Common myeloid progenitor, CD34-positive (primary cell): ENCODE data around the gene PLXNB2.

Source experiments
- CTCF ChIA-PET: fragments of 350-600 bp; sonication (Branson Sonifier 250); formaldehyde crosslinking; loops from one replicate; lab custom pipeline; 2021; ENCODE audit warnings: antibody characterized with exemption; lab: Charles Lee
- POLR2A ChIA-PET: fragments of 350-600 bp; sonication (Branson Sonifier 250); formaldehyde crosslinking; loops from one replicate; lab custom pipeline; 2021; ENCODE audit warnings: antibody characterized with exemption; lab: Charles Lee
- DNase-seq, 3 donors: peaks; one replicate each; pipeline versions ENCODE4 v3.0.0 to v3.0.0-alpha.2; 2013
- H3K27ac ChIP-seq, 2 experiments: 1 replicate in 1 of 2; 2 replicates in 1 of 2; pipeline ENCODE4 v1.7.0; 2013; ENCODE audit warnings: inconsistent platforms in 2 of 2, low read length in 2 of 2, mild to moderate bottlenecking in 2 of 2, low read depth in 1 of 2, moderate library complexity in 1 of 2; ENCODE audit not compliant: severe bottlenecking in 2 of 2, insufficient read depth in 1 of 2, poor library complexity in 1 of 2
- H3K27me3 ChIP-seq, 5 experiments: replicated peaks in 2 of 5; 1 replicate in 3 of 5; 2 replicates in 2 of 5; pipeline versions ENCODE4 v1.6.1 to v1.7.0; 2013; ENCODE audit warnings: low read length in 4 of 5, mild to moderate bottlenecking in 2 of 5, moderate library complexity in 2 of 5, inconsistent platforms in 1 of 5; ENCODE audit not compliant: insufficient read depth in 5 of 5, control insufficient read depth in 4 of 5
- H3K36me3 ChIP-seq, 4 experiments: 1 replicate in 2 of 4; 2 replicates in 2 of 4; pipeline versions ENCODE4 v1.6.1 to v1.7.0; 2013; ENCODE audit warnings: low read length in 3 of 4, control low read depth in 1 of 4, mild to moderate bottlenecking in 1 of 4; ENCODE audit not compliant: control insufficient read depth in 4 of 4, insufficient read depth in 4 of 4
- H3K4me1 ChIP-seq, 4 experiments: 1 replicate in 3 of 4; 2 replicates in 1 of 4; pipeline versions ENCODE4 v1.6.1 to v1.7.1; 2013; ENCODE audit warnings: low read length in 3 of 4, mild to moderate bottlenecking in 3 of 4, control low read depth in 1 of 4, inconsistent platforms in 1 of 4, moderate library complexity in 1 of 4; ENCODE audit not compliant: control insufficient read depth in 4 of 4, insufficient read depth in 4 of 4; ENCODE audit errors: control extremely low read depth in 1 of 4
- H3K4me3 ChIP-seq, 7 experiments: 1 replicate in 4 of 7; 2 replicates in 3 of 7; pipeline versions ENCODE4 v1.5.1 to v1.7.0; 2013; ENCODE audit warnings: mild to moderate bottlenecking in 7 of 7, low read length in 6 of 7, moderate library complexity in 6 of 7, inconsistent platforms in 2 of 7, low read depth in 2 of 7, control low read depth in 1 of 7; ENCODE audit not compliant: insufficient read depth in 4 of 7, control insufficient read depth in 1 of 7; ENCODE audit errors: extremely low read depth in 1 of 7
- H3K9me3 ChIP-seq, 5 experiments: 1 replicate in 4 of 5; 2 replicates in 1 of 5; pipeline versions ENCODE4 v1.6.1 to v1.7.1; 2013; ENCODE audit warnings: low read length in 4 of 5, mild to moderate bottlenecking in 2 of 5, inconsistent platforms in 1 of 5, low read depth in 1 of 5, moderate library complexity in 1 of 5; ENCODE audit not compliant: control insufficient read depth in 4 of 5, insufficient read depth in 2 of 5; ENCODE audit errors: control extremely low read depth in 1 of 5
- WGBS: methylation state at CpG from one replicate; pipeline ENCODE4 v1.1.5; 2013; ENCODE audit not compliant: insufficient coverage; 5-methylcytosine and 5-hydroxymethylcytosine counted together

Gene PLXNB2

GRCh38 chr22:50268655-50269113, 38.8 kb downstream of the PLXNB2 start:
- Histone ChIP-seq H3K4me3 (no peak overlapping the region), H3K36me3 (peaks cover 0 to 8% (median 4%) of the 10 kb centered on the region in 4 experiments), H3K27me3 (peaks cover 0 to 14% (median 4%) of the 10 kb centered on the region in 5 experiments), H3K27ac (no peak overlapping the region), H3K4me1 (peaks cover 0 to 47% (median 38%) of the 10 kb centered on the region in 4 experiments), H3K9me3 (peaks cover 0 to 8% (median 0%) of the 10 kb centered on the region in 5 experiments)
- POLR2A ChIA-PET = no interaction called here
- no peak for DNase-seq
- 77% methylated on average over 6 of the region's 9 CpGs for WGBS
- CTCF ChIA-PET = interaction anchor here (0.8 to 1.6 kb wide), 2 partner anchors 13 to 73 kb away, joined by 3 to 6 read pairs; no protein-coding TSS in a partner anchor

GRCh38 chr22:50267591-50268390, 39.7 kb downstream of the PLXNB2 start:
- peaks cover 0 to 8% (median 4%) of the 10 kb centered on the region in 4 experiments for H3K36me3 ChIP-seq
- peaks cover 0 to 8% (median 0%) of the 10 kb centered on the region in 5 experiments for H3K9me3 ChIP-seq
- peak overlapping the region in 1 of 7 experiments; percentile 23 for H3K4me3 ChIP-seq
- peaks cover 0 to 14% (median 4%) of the 10 kb centered on the region in 5 experiments for H3K27me3 ChIP-seq
- ChIA-PET POLR2A (no interaction called here), CTCF (interaction anchor here (0.8 to 2.5 kb wide), 4 partner anchors 13 to 74 kb away, joined by 3 to 20 read pairs (median 4); partner anchors contain the start of gene HDAC10)
- WGBS = 34% methylated on average over 50 of the region's 75 CpGs
- H3K4me1 ChIP-seq = peaks cover 0 to 54% (median 43%) of the 10 kb centered on the region in 4 experiments
- DNase-seq = peak; percentile 79 to 84 (median 81)
- H3K27ac ChIP-seq = no peak overlapping the region

- no peak for DNase-seq
- Histone ChIP-seq H3K27ac (no peak overlapping the region), H3K4me3 (no peak overlapping the region), H3K27me3 (peaks cover 0 to 11% (median 3%) of the 10 kb centered on the region in 5 experiments), H3K9me3 (peaks cover 0 to 8% (median 0%) of the 10 kb centered on the region in 5 experiments), H3K36me3 (peaks cover 0 to 8% (median 4%) of the 10 kb centered on the region in 4 experiments), H3K4me1 (peaks cover 0 to 54% (median 47%) of the 10 kb centered on the region in 4 experiments)
- 92% methylated on average over 37 of the region's 37 CpGs for WGBS
- POLR2A ChIA-PET = no interaction called here
- CTCF ChIA-PET = interaction anchor here (0.5 to 2.5 kb wide), 3 partner anchors 15 to 159 kb away, joined by 3 to 20 read pairs (median 3); partner anchors contain the start of gene HDAC10
Observed at GRCh38 chr22:50266994-50267393, 40.5 kb downstream of the PLXNB2 start.

- ChIA-PET POLR2A (no interaction called here), CTCF (interaction anchor here (1.2 to 3.8 kb wide), 4 partner anchors 8 to 77 kb away, joined by 3 to 31 read pairs (median 6); partner anchors contain the start of gene HDAC10)
- H3K36me3 ChIP-seq = peaks cover 0 to 8% (median 4%) of the 10 kb centered on the region in 4 experiments
- no peak overlapping the region for H3K27ac ChIP-seq
- H3K9me3 ChIP-seq = peaks cover 0 to 8% (median 0%) of the 10 kb centered on the region in 5 experiments
- H3K4me1 ChIP-seq = peaks cover 0 to 48% (median 44%) of the 10 kb centered on the region in 4 experiments
- no peak for DNase-seq
- WGBS = 94% methylated on average over 11 of the region's 15 CpGs
- H3K4me3 ChIP-seq = no peak overlapping the region
- H3K27me3 ChIP-seq = peaks cover 0 to 4% (median 0%) of the 10 kb centered on the region in 5 experiments
Observed at GRCh38 chr22:50264946-50265669, 42.3 kb downstream of the PLXNB2 start.

- Histone ChIP-seq H3K9me3 (peaks cover 0 to 8% (median 0%) of the 10 kb centered on the region in 5 experiments), H3K27ac (no peak overlapping the region), H3K36me3 (peaks cover 0 to 8% (median 4%) of the 10 kb centered on the region in 4 experiments), H3K27me3 (peaks cover 0 to 4% (median 0%) of the 10 kb centered on the region in 5 experiments), H3K4me3 (no peak overlapping the region), H3K4me1 (peaks cover 0 to 41% (median 38%) of the 10 kb centered on the region in 4 experiments)
- ChIA-PET POLR2A (no interaction called here), CTCF (interaction anchor here (1.2 to 3.8 kb wide), 5 partner anchors 8 to 78 kb away, joined by 3 to 31 read pairs (median 5); partner anchors contain the start of gene HDAC10)
- WGBS = 97% methylated on average over 15 of the region's 15 CpGs
- DNase-seq = no peak
Observed at GRCh38 chr22:50264104-50264745, 43.2 kb downstream of the PLXNB2 start.

GRCh38 chr22:50262973-50263617, 44.4 kb downstream of the PLXNB2 start:
- Histone ChIP-seq H3K36me3 (peaks cover 0 to 16% (median 7%) of the 10 kb centered on the region in 4 experiments), H3K27me3 (no peaks in the 10 kb centered on the region), H3K4me3 (peak overlapping the region in 1 of 7 experiments; percentile 72), H3K9me3 (peaks cover 0 to 8% (median 0%) of the 10 kb centered on the region in 5 experiments), H3K4me1 (peaks cover 0 to 30% (median 27%) of the 10 kb centered on the region in 4 experiments), H3K27ac (no peak overlapping the region)
- ChIA-PET CTCF (interaction anchor here (0.5 to 3.8 kb wide), 5 partner anchors 10 to 97 kb away, joined by 3 to 31 read pairs (median 6); partner anchors contain the start of gene HDAC10), POLR2A (no interaction called here)
- no peak for DNase-seq
- WGBS = 81% methylated on average over 9 of the region's 9 CpGs
